DMS114 treated with DMSO at 0.1 percent for 48 hours (cell line): Measurements from ENCODE around the gene PFDN4.

Experiments used
- DNase-seq: peaks from one replicate; lab custom pipeline; 2025; ENCODE audit not compliant: unreplicated experiment; lab: John Stamatoyannopoulos, UW

PFDN4 gene

GRCh38 chr20:54267483-54268003 lies 59.7 kb downstream of the PFDN4 start:
- DNase-seq = no peak

- DNase-seq = no peak
These were observed 61.1 kb downstream of the PFDN4 start for GRCh38 chr20:54268941-54269340.
